ENCODE results near the gene PTP4A1. TPM values are rescaled to one million over a fixed set of nuclear protein-coding genes. Genes with fewer than 3 reads are reported as not detected.
A peak's percentile ranks its signal among the peaks of the same experiment; 100 is the strongest.

Gene PTP4A1
- polyA plus RNA-seq, 1 donor from 2014 or later: 57.6 TPM

GRCh38 chr6:63597141-63598048, 25.1 kb downstream of the PTP4A1 start:
- no peak for TF ChIP-seq MXI1 (conservative IDR thresholded peaks at IDR 0.05; ENCODE audit: poor library complexity, severe bottlenecking)
- H3K27me3 ChIP-seq (ENCODE audit: insufficient read depth, low read depth, low read length): no peaks in the 10 kb centered on the region
- peak overlapping the region; percentile 72 for H3K9ac ChIP-seq (ENCODE audit: low read length)
- H3K9me2 ChIP-seq (ENCODE audit: insufficient read depth, low read length): no peaks in the 10 kb centered on the region
- H4K20me1 ChIP-seq (ENCODE audit: insufficient read depth): no peaks in the 10 kb centered on the region
- H3K79me2 ChIP-seq (replicated peaks; ENCODE audit: insufficient read depth, low read length): no peaks in the 10 kb centered on the region
- H3K9me3 ChIP-seq (ENCODE audit: low read length): no peaks in the 10 kb centered on the region
- no peaks in the 10 kb centered on the region for H3F3A ChIP-seq (ENCODE audit: insufficient read depth, low read length, poor library complexity, severe bottlenecking)
- no peaks in the 10 kb centered on the region for H3K36me3 ChIP-seq (ENCODE audit: insufficient read depth, low read length)
- peak overlapping the region; percentile 77 for H2AFZ ChIP-seq (ENCODE audit: low read depth, low read length)
- H3K4me3 ChIP-seq (ENCODE audit: low read length): peak overlapping the region; percentile 64
- H3K27ac ChIP-seq (ENCODE audit: low read length): peak overlapping the region; percentile 80
- H3K4me2 ChIP-seq (ENCODE audit: low read length): peak overlapping the region; percentile 46

DNA sequence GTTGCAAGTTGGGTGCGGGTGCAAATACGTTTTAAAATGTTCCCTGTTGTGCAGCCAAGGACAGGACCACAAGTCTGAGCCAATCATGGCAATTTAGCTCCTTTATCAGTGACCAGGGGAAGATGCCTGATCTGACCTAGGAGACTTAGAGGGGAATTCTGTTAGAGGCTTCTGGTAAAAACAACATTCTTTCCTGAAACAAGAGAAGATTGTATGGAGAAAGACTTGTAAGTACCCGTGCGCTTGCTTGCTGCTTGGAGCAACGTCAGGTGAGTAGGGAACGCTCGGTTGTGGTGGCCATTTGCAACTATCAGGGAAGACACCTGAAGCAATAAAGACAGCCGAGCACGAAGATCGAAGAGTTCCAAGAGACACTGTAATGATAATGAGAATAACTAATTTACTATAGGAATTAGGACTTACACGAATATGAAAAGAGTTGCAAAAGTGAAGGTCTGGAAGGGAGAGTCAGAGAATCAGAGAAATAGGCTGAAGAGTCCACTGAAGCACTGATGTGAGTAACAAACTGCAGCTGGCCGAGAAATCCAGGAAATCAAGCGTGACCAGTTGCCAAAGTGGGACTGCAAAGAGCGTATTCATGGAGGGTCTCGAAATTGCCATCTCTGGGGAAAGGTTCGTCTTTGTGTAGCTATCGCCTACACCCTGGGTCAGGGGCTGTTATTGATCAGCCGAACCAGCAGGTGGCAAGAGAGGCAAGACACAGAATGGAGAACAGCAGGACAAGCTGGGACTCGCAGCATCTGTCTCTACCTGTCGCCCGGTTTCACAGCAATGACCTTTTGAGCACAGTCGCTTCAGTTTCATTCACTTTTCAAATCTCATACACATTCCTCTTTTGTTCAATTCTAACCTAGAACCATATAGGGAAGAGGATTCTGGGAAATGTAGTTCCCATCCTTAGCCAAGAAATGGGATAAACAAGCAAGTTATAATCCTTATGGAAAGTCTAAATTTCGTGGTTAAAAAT, 26.1 kb downstream of the PTP4A1 start:
- H4K20me1 ChIP-seq (ENCODE audit: insufficient read depth): no peaks in the 10 kb centered on the region
- no peaks in the 10 kb centered on the region for H3K9me3 ChIP-seq (ENCODE audit: low read length)
- H3K9me2 ChIP-seq (ENCODE audit: insufficient read depth, low read length): no peaks in the 10 kb centered on the region
- TF ChIP-seq, protein P1, sequence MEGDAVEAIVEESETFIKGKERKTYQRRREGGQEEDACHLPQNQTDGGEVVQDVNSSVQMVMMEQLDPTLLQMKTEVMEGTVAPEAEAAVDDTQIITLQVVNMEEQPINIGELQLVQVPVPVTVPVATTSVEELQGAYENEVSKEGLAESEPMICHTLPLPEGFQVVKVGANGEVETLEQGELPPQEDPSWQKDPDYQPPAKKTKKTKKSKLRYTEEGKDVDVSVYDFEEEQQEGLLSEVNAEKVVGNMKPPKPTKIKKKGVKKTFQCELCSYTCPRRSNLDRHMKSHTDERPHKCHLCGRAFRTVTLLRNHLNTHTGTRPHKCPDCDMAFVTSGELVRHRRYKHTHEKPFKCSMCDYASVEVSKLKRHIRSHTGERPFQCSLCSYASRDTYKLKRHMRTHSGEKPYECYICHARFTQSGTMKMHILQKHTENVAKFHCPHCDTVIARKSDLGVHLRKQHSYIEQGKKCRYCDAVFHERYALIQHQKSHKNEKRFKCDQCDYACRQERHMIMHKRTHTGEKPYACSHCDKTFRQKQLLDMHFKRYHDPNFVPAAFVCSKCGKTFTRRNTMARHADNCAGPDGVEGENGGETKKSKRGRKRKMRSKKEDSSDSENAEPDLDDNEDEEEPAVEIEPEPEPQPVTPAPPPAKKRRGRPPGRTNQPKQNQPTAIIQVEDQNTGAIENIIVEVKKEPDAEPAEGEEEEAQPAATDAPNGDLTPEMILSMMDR (IDR thresholded peaks at IDR 0.05; ENCODE audit: poor library complexity, severe bottlenecking): peak; percentile 96
- TF ChIP-seq POLR2AphosphoS5 (IDR thresholded peaks at IDR 0.05): peak; percentile 54
- peak; percentile 44 for TF ChIP-seq TAF1 (IDR thresholded peaks at IDR 0.05; ENCODE audit: low read depth)
- TF ChIP-seq REST (IDR thresholded peaks at IDR 0.05; ENCODE audit: borderline replicate concordance): peak; percentile 27
- TF ChIP-seq EP300 (conservative IDR thresholded peaks at IDR 0.05; ENCODE audit: poor library complexity, severe bottlenecking): no peak
- TF ChIP-seq RAD21 (conservative IDR thresholded peaks at IDR 0.05): peak; percentile 82
- no peak for TF ChIP-seq EZH2 (IDR thresholded peaks at IDR 0.05; ENCODE audit: borderline replicate concordance, insufficient read depth, low read length, poor library complexity, severe bottlenecking)
- peak; percentile 35 for TF ChIP-seq MXI1 (conservative IDR thresholded peaks at IDR 0.05; ENCODE audit: poor library complexity, severe bottlenecking)
- TF ChIP-seq SMC3 (conservative IDR thresholded peaks at IDR 0.05; ENCODE audit: poor library complexity): peak; percentile 86
- peak overlapping the region; percentile 64 for H3K4me3 ChIP-seq (ENCODE audit: low read length)
- no peaks in the 10 kb centered on the region for H3F3A ChIP-seq (ENCODE audit: insufficient read depth, low read length, poor library complexity, severe bottlenecking)
- no peaks in the 10 kb centered on the region for H3K36me3 ChIP-seq (ENCODE audit: insufficient read depth, low read length)
- H3K79me2 ChIP-seq (replicated peaks; ENCODE audit: insufficient read depth, low read length): no peaks in the 10 kb centered on the region
- H3K9ac ChIP-seq (ENCODE audit: low read length): peak overlapping the region; percentile 72
- peak overlapping the region; percentile 46 for H3K4me2 ChIP-seq (ENCODE audit: low read length)
- H3K27me3 ChIP-seq (ENCODE audit: insufficient read depth, low read depth, low read length): no peaks in the 10 kb centered on the region
- H2AFZ ChIP-seq (ENCODE audit: low read depth, low read length): peak overlapping the region; percentile 77
- peak overlapping the region; percentile 80 for H3K27ac ChIP-seq (ENCODE audit: low read length)

Measured in neural cell (in vitro differentiated cells).